ENCODE measurements around the gene TFPT. TPM values are rescaled to one million over a fixed set of nuclear protein-coding genes. Genes with fewer than 3 reads are reported as not detected.

Gene TFPT
- total and polyA plus RNA-seq, 9 donors = 2.4 to 18.3 (median 12.8) TPM

- Histone ChIP-seq H3K27me3 (no peaks in the 10 kb centered on the region), H3K27ac (no peak overlapping the region), H3K4me1 (ENCODE audit: insufficient read depth) (no peaks in the 10 kb centered on the region), H3K9me3 (no peaks in the 10 kb centered on the region), H3K36me3 (no peaks in the 10 kb centered on the region), H3K4me3 (no peak overlapping the region)
- TF ChIP-seq EP300 (IDR thresholded peaks at IDR 0.05) = no peak
- no peak for TF ChIP-seq CTCF (IDR thresholded peaks at IDR 0.05)
- WGBS, 3 donors = 76 to 87% (median 84%) methylated on average over 3 of the region's 3 CpGs
- no peak for DNase-seq
- intact Hi-C loops (cut with DNase I) = no loop called here
Observed at GRCh38 chr19:54084410-54084809, 31.0 kb downstream of the TFPT start.

DNA sequence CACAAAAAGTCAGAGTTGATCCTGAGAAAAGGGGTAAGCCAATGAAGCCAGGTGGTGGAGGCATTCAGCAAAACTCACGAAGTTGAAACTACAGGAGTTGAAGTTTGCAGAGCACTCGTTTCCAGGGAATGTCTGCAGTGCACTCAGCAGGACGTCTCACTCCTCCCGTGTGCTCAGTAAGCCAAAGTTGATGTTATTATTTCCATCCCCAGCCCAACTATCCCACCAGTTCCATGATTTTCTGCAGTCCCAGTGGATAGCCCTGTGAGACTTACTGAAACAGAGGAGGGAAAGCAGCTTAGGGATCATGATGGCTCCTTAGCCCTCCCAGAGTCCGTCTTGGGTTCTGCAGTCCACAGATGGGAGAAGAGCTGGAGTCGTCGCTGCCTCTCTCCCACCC is 34.4 kb downstream of the TFPT start, which contains the start of gene TARM1:
Gene TARM1, minus strand, starts transcription at position 334 of the 400 bp plus-strand sequence. Its CDS starts 25 bp downstream, at position 309.
- H3K9me3 ChIP-seq = no peaks in the 10 kb centered on the region
- no peaks in the 10 kb centered on the region for H3K36me3 ChIP-seq
- no peak within 1 kb of the TSS for H3K4me3 ChIP-seq
- no peaks in the 10 kb centered on the region for H3K27me3 ChIP-seq
- TF ChIP-seq CTCF (IDR thresholded peaks at IDR 0.05) = no peak
- no peak for TF ChIP-seq EP300 (IDR thresholded peaks at IDR 0.05)
- TF ChIP-seq POLR2A (IDR thresholded peaks at IDR 0.05) = no peak
- no peaks in the 10 kb centered on the region for H3K4me1 ChIP-seq (ENCODE audit: insufficient read depth)
- H3K27ac ChIP-seq = no peak within 1 kb of the TSS
- no peak for DNase-seq
- WGBS, 3 donors = 78 to 88% (median 80%) methylated on average over 7 of the region's 7 CpGs
- intact Hi-C loops (cut with DNase I) = no loop called here

GRCh38 chr19:54077334-54077733 is 38.1 kb downstream of the TFPT start:
- intact Hi-C loops (cut with DNase I) = no loop called here
- H3K27ac ChIP-seq = no peak overlapping the region
- 69 to 81% (median 70%) methylated on average over 5 of the region's 5 CpGs for WGBS, 3 donors

DNA sequence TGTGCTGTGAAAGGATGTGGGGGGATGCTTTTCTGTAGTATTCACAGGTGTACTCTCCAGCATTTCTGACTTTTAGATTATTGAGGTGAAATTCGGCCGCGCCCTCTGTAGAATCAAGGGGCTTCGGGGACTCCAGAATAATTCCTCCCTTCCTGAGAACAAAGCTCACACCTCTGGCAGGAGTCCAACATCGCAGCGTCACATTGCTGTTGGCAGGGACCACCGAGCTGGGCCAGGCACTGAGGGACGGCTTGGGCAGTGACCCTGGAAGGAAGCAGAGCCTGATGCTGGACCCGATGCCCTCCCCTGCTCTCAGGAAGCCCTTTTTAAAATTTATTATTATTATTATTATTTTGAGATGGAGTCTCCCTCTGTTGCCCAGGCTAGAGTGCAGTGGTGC is 40.6 kb downstream of the TFPT start:
- Histone ChIP-seq H3K4me3 (no peak overlapping the region), H3K27ac (no peak overlapping the region), H3K36me3 (no peaks in the 10 kb centered on the region), H3K9me3 (no peaks in the 10 kb centered on the region), H3K4me1 (ENCODE audit: insufficient read depth) (no peaks in the 10 kb centered on the region), H3K27me3 (no peaks in the 10 kb centered on the region)
- no peak for TF ChIP-seq POLR2A (IDR thresholded peaks at IDR 0.05)
- no peak for TF ChIP-seq EP300 (IDR thresholded peaks at IDR 0.05)
- no peak for TF ChIP-seq CTCF (IDR thresholded peaks at IDR 0.05)
- DNase-seq = no peak
- intact Hi-C loops (cut with DNase I) = loop anchor here in 1 of 4 donors (5.0 kb wide), 1 partner anchor 1487 kb away; no protein-coding TSS in a partner anchor
- WGBS, 3 donors = 73 to 83% (median 75%) methylated on average over 9 of the region's 9 CpGs

More at GRCh38 chr19:54077334-54077733, 38.1 kb downstream of the TFPT start:
- Histone ChIP-seq H3K9me3 (no peaks in the 10 kb centered on the region), H3K27me3 (no peaks in the 10 kb centered on the region), H3K4me1 (ENCODE audit: insufficient read depth) (no peaks in the 10 kb centered on the region), H3K4me3 (no peak overlapping the region), H3K36me3 (no peaks in the 10 kb centered on the region)
- no peak for DNase-seq
- TF ChIP-seq CTCF (IDR thresholded peaks at IDR 0.05) (no peak), EP300 (IDR thresholded peaks at IDR 0.05) (no peak), POLR2A (IDR thresholded peaks at IDR 0.05) (no peak)

All from ovary (tissue), 9 donors.